Osteoblast (primary cell): ENCODE measurements around the gene ARPC1B. TPM values are rescaled to one million over a fixed set of nuclear protein-coding genes. Genes with fewer than 3 reads are reported as not detected.
A peak's percentile ranks its signal among the peaks of the same experiment; 100 is the strongest.

Experiments used
- DNase-seq: peaks from one replicate; pipeline ENCODE4 v3.0.0; 2011; ENCODE audit warnings: low spot score, mixed read lengths; ENCODE audit not compliant: insufficient read length; ENCODE audit errors: missing footprints
- H2AFZ ChIP-seq: 2 replicates; pipeline ENCODE4 v1.6.0; 2011; ENCODE audit warnings: mild to moderate bottlenecking, low read length
- H3K27ac ChIP-seq: 2 replicates; pipeline ENCODE4 v1.5.1; 2011; ENCODE audit warnings: mild to moderate bottlenecking, low read depth, low read length, moderate library complexity
- H3K27me3 ChIP-seq: 2 replicates; pipeline ENCODE4 v1.6.0; 2012; ENCODE audit warnings: mild to moderate bottlenecking, control low read depth, inconsistent platforms, low read length, moderate library complexity; ENCODE audit not compliant: insufficient read depth
- H3K36me3 ChIP-seq: 2 replicates; pipeline ENCODE4 v1.5.1; 2011; ENCODE audit warnings: mild to moderate bottlenecking, low read length, control low read depth, moderate library complexity; ENCODE audit not compliant: insufficient read depth
- H3K4me1 ChIP-seq: 2 replicates; pipeline ENCODE4 v1.5.1; 2011; ENCODE audit warnings: mild to moderate bottlenecking, low read length, control low read depth, moderate library complexity; ENCODE audit not compliant: insufficient read depth
- H3K4me2 ChIP-seq: 2 replicates; pipeline ENCODE4 v1.6.0; 2011; ENCODE audit warnings: mild to moderate bottlenecking, low read length; ENCODE audit not compliant: insufficient read depth
- H3K4me3 ChIP-seq: fragments of 200-600 bp; sonication (generic); 3 replicates; pipeline ENCODE4 v1.5.1; 2012; ENCODE audit warnings: mild to moderate bottlenecking, low read length, inconsistent platforms; ENCODE audit not compliant: insufficient read depth
- H3K79me2 ChIP-seq: 2 replicates; pipeline ENCODE4 v1.6.0; 2012; ENCODE audit warnings: mild to moderate bottlenecking, low read length, control low read depth, inconsistent platforms; ENCODE audit not compliant: insufficient read depth
- H3K9me3 ChIP-seq: 2 replicates; pipeline ENCODE4 v1.5.1; 2011; ENCODE audit warnings: low read depth, low read length, control low read depth
- H4K20me1 ChIP-seq: 2 replicates; pipeline ENCODE4 v1.6.0; 2012; ENCODE audit warnings: mild to moderate bottlenecking, low read length, control low read depth; ENCODE audit not compliant: insufficient read depth
- total RNA-seq: library from RNA; depleted of rRNA; stranded (reverse); fragments of >200 nt; gene quantifications from 2 replicates; pipeline ENCODE4 v1.2.3, GENCODE V29; 2012
- TF ChIP-seq, protein P1 (sequence below): IDR thresholded peaks from 2 replicates; pipeline ENCODE4 v1.5.1; 2011; ENCODE audit warnings: mild to moderate bottlenecking, low read depth, low read length, moderate library complexity; ENCODE audit errors: extremely low read depth

The ARPC1B gene
- total RNA-seq, 1 donor = 273 TPM

DNA sequence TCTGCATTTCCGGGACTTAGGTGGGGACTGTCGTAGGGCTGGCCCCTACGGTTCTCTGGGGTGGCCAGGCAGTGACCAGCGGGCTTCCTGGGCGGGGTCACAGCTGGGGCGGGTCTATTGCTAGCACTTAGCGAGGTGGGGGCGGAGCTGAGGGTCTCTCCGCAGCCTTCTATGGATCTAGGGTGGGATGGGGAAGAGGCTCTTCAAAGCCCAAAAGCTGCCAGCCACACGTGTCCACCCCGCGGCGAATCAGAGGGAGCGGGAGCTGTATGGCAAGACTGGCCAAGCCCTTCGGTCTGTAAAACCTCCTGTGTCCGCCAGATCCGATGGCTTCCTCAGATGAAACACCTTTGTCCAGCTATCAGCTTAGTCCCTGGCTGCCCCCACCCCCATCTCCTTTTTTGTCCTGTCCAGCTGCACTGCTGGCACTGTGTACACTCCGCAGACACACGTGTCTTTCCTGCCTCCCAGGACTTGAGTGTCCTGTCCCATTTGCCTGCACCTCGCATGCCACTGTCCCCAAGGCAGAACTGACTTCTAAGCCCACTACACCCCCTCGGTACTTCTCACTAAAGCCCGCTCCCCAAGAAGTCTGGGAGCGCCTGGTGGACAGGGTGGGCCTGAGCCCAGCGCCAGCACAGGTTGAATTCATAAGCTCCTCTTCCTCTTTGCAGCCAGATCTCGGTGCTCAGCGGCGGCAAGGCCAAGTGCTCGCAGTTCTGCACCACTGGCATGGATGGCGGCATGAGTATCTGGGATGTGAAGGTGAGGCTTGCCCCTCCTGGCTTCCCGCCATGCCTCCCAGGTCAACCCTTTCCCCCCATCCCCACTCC is 19.0 kb downstream of the ARPC1B start:
- no peak overlapping the region for H2AFZ ChIP-seq
- H3K4me1 ChIP-seq = no peaks in the 10 kb centered on the region
- H3K27ac ChIP-seq = no peak overlapping the region
- DNase-seq = peak; percentile 85
- H3K36me3 ChIP-seq = peaks cover 79% of the 10 kb centered on the region
- TF ChIP-seq, protein P1, sequence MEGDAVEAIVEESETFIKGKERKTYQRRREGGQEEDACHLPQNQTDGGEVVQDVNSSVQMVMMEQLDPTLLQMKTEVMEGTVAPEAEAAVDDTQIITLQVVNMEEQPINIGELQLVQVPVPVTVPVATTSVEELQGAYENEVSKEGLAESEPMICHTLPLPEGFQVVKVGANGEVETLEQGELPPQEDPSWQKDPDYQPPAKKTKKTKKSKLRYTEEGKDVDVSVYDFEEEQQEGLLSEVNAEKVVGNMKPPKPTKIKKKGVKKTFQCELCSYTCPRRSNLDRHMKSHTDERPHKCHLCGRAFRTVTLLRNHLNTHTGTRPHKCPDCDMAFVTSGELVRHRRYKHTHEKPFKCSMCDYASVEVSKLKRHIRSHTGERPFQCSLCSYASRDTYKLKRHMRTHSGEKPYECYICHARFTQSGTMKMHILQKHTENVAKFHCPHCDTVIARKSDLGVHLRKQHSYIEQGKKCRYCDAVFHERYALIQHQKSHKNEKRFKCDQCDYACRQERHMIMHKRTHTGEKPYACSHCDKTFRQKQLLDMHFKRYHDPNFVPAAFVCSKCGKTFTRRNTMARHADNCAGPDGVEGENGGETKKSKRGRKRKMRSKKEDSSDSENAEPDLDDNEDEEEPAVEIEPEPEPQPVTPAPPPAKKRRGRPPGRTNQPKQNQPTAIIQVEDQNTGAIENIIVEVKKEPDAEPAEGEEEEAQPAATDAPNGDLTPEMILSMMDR = no peak
- H3K4me2 ChIP-seq = peak overlapping the region; percentile 61
- no peaks in the 10 kb centered on the region for H3K27me3 ChIP-seq
- H4K20me1 ChIP-seq = peaks cover 27% of the 10 kb centered on the region
- H3K4me3 ChIP-seq = no peak overlapping the region
- H3K79me2 ChIP-seq = peaks cover 31% of the 10 kb centered on the region
- H3K9me3 ChIP-seq = no peaks in the 10 kb centered on the region

DNA sequence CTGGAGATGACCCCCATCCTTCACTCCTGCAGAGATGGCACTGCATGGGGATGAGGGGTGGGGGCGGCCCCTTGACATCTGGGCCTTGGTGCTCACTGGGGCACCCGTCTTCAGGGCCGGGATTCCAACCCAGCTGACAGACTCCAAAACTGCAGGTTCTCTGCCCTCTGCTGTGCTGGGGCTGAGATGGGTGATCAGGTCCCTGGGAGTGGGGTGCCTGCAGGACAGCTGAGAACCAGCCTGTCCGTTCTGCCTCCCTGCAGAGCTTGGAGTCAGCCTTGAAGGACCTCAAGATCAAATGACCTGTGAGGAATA is 19.6 kb downstream of the ARPC1B start:
- H3K9me3 ChIP-seq = no peaks in the 10 kb centered on the region
- peaks cover 31% of the 10 kb centered on the region for H3K79me2 ChIP-seq
- no peaks in the 10 kb centered on the region for H3K4me1 ChIP-seq
- no peak overlapping the region for H2AFZ ChIP-seq
- TF ChIP-seq, protein P1 = no peak
- no peak overlapping the region for H3K4me2 ChIP-seq
- peak; percentile 68 for DNase-seq
- no peak overlapping the region for H3K27ac ChIP-seq
- peaks cover 79% of the 10 kb centered on the region for H3K36me3 ChIP-seq
- H3K27me3 ChIP-seq = no peaks in the 10 kb centered on the region
- H3K4me3 ChIP-seq = no peak overlapping the region
- H4K20me1 ChIP-seq = peaks cover 27% of the 10 kb centered on the region

DNA sequence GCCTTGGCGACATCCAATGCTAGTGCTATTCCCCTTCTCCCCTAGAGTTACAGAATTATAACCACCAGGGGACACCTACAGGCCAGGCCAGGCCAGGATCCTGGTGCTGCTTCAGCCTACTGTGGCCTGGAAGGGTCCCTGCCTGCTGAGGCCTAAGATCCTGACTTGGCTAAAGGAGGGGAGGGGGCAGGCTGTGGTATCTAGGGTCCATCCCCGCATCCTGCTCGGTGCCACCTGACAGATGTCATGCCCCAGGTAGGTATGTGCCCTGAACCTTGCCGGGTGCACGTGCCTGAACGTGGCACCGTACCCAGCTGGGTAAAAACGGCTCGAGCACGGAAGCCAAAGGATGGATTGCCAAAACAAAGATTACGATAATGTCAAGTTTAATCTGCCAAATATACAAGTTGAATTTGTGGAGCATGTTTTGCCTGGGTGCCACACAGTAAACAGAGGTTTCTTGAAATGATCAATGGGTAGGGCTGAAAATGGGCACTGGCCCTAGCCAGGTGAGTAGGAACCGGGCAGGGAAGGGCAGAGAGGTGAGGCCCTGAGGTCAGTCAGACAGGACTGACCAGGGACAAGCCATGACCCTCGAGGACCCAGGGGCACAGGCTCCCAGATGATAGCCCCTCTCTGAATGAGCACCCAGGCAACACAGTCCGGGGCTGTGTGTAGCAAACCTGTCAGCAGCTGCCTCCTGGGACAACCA is 21.2 kb downstream of the ARPC1B start:
- Histone ChIP-seq H3K4me1 (no peaks in the 10 kb centered on the region), H4K20me1 (peaks cover 24% of the 10 kb centered on the region), H3K9me3 (no peaks in the 10 kb centered on the region), H3K4me3 (no peak overlapping the region), H2AFZ (no peak overlapping the region), H3K4me2 (no peak overlapping the region), H3K27me3 (no peaks in the 10 kb centered on the region), H3K27ac (no peak overlapping the region), H3K79me2 (peaks cover 31% of the 10 kb centered on the region), H3K36me3 (peaks cover 81% of the 10 kb centered on the region)
- TF ChIP-seq, protein P1 = no peak
- DNase-seq = peak; percentile 70
